Neural progenitor cell (in vitro differentiated cells): ENCODE data around the gene GYPC.

Source experiments
- EZH2 ChIP-seq: fragments of 200-600 bp; sonication (generic); IDR thresholded peaks from 2 replicates; pipeline ENCODE4 v1.6.1; 2017; ENCODE audit warnings: antibody characterized with exemption, mild to moderate bottlenecking, moderate library complexity
- TF ChIP-seq, protein P1 (sequence below): fragments of 200-600 bp; sonication (generic); IDR thresholded peaks from 2 replicates; pipeline ENCODE4 v1.5.1; 2017; ENCODE audit warnings: antibody characterized with exemption, mild to moderate bottlenecking

DNA sequence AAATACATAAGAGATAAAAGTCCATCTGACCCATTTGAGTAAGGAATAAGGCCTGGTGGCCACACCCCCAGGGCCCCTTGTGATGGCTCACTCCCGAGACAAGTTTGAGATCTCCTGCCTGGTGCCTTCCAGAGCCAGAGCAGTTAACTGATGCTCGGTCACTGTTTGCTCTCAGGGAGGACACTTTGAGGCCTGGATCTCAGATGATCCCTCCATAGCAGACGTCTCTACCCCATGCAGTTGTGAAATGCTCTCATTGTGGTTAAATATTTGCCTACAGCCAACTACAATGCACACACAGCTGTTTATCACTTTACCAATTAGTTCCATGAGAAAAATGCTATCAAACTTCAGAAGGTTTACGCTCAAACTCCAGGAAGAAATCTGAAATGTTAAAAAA lies 12.3 kb downstream of the GYPC start:
- TF ChIP-seq, protein P1, sequence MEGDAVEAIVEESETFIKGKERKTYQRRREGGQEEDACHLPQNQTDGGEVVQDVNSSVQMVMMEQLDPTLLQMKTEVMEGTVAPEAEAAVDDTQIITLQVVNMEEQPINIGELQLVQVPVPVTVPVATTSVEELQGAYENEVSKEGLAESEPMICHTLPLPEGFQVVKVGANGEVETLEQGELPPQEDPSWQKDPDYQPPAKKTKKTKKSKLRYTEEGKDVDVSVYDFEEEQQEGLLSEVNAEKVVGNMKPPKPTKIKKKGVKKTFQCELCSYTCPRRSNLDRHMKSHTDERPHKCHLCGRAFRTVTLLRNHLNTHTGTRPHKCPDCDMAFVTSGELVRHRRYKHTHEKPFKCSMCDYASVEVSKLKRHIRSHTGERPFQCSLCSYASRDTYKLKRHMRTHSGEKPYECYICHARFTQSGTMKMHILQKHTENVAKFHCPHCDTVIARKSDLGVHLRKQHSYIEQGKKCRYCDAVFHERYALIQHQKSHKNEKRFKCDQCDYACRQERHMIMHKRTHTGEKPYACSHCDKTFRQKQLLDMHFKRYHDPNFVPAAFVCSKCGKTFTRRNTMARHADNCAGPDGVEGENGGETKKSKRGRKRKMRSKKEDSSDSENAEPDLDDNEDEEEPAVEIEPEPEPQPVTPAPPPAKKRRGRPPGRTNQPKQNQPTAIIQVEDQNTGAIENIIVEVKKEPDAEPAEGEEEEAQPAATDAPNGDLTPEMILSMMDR, result no peak
- TF ChIP-seq EZH2, result no peak
